DMS 273 (cell line): ENCODE results near the gene LDLRAD3.

ENCODE experiments used
- DNase-seq: peaks from one replicate; lab custom pipeline; 2025; ENCODE audit not compliant: unreplicated experiment; lab: John Stamatoyannopoulos, UW

Gene LDLRAD3

DNA sequence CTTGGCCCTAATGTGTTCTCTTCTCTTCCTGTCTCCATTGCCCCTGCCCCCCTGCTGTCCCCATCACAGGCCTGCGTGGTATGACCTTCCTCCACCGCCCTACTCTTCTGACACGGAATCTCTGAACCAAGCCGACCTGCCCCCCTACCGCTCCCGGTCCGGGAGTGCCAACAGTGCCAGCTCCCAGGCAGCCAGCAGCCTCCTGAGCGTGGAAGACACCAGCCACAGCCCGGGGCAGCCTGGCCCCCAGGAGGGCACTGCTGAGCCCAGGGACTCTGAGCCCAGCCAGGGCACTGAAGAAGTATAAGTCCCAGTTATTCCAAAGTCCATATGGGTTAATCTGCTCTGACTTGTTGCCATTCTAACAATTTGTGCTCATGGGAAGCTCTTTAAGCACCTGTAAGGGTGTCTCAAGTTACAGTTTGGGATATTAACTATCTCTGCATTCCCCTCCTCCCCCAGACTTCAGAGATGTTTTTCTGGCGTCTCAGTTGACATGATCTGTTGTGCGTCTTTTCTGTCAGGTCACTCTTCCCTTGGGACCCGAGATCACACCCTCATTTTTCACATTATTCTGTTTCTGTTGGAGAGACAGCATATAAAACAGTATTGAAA, 285.3 kb downstream of the LDLRAD3 start:
- no peak for DNase-seq

DNA sequence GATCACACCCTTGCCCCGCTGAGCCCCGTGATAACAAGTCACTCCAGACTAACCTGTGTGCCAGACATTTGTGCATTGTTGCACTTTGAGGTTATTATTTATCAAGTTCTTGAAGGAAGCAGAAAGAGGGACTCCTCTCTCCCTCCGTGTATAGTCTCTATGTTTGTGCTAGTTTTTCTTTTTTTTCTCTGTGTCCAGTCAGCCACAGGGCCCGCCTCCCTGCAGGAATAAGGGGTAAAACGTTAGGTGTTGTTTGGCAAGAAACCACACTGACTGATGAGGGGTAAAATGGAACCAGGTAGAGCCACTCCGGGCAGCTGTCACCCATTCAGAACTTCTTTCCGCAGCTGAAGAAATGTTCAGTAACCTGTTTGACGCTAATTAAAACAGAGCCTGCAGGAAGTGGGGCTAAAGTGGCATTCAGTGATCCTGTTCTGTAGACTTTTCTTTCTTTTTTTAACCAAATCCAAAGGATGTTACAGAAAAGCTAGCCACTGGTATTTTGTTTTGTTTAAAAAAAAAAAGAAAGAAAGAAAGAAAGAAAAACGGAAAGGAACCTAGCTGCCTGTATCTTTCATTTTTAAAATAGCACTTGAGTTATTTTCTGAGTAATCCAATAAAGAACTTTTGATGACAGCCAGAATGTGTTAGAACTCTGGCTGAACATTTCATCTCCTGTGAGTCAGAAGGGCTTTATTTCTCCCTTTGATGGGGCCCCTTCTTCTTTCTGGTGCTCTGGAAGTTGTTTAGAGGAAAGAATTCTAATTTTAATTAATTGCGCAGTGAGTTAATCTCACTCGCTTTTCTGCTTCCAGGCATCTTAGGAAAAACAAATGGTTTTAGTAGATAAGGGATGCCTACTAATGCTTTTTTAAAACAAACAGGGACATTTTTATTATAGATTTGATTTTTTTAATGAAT, 287.2 kb downstream of the LDLRAD3 start:
- DNase-seq = no peak

DNA sequence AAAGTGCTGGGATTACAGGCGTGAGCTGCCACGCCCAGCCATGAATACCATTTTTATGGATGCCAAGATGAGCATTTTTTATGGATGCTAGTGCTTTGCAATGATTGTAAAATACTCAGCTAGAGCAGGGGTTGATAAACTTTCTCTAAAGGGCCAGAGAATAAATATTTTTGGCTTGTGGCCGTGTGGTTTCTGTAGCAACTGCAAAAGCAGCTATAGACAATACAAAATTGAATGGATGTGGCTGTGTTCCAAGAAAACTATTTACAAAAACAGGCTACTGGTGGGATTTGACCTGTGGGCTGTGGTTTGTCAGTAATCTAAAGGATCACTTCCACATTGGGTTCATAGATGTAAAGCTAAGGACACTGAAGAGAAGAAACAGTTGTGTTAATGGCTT, 289.3 kb downstream of the LDLRAD3 start:
- no peak for DNase-seq

DNA sequence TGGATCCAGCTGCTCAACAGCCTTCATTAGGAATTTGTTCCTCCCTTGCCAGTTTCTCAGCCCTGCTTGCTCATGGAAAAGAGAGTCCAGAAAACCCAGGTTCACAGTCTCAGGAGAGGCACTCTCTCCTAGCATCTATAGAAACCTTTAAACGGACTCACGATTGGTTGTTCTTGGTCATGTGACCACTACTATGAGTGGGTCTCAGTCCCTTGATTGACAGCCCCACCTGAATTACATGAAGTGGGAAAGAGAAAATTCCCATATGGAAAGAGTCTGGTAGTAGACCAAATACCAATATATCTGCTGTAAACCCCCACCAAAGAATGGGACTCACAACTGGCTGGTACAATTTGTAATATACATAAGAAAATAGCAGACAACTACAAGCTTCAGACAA, 291.0 kb downstream of the LDLRAD3 start:
- DNase-seq = no peak

DNA sequence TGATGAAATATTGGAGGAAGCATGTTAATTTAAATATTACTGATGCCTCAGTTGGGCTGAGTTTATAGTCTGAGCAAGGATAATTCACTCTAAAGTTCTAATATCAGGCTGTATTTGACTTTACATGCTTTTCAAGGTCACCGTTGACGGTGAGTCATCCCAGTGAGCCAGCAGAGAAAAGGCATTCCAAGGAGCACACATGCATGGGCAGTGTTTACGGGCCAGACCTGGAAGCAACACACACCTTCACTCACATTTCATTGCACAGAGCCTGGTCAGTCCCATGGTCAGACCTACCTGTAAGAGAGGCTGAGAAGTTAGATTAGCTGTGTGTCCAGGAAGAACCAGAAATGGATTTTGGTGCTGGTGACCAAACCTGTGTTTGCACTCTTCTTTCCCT, 291.9 kb downstream of the LDLRAD3 start:
- DNase-seq = no peak

DNA sequence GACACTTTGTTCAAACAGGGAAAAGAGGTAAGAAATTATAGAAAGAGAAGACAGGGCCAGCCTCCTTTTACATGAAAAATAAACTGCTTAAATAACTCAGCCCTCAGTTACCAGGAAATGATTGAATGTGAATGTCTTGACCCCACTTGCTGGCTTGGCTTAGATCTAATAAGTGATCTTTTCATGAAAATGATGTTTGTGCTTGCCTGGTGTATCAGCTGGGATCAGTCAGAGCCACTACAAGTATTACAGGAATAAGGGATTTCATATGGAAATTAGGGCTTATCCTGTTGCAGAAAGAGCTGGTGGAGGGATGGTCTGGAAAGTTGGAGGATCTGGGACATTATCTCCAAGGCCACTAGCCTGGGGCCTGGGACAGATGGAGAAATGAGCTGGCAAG, 293.5 kb downstream of the LDLRAD3 start:
- DNase-seq = no peak

DNA sequence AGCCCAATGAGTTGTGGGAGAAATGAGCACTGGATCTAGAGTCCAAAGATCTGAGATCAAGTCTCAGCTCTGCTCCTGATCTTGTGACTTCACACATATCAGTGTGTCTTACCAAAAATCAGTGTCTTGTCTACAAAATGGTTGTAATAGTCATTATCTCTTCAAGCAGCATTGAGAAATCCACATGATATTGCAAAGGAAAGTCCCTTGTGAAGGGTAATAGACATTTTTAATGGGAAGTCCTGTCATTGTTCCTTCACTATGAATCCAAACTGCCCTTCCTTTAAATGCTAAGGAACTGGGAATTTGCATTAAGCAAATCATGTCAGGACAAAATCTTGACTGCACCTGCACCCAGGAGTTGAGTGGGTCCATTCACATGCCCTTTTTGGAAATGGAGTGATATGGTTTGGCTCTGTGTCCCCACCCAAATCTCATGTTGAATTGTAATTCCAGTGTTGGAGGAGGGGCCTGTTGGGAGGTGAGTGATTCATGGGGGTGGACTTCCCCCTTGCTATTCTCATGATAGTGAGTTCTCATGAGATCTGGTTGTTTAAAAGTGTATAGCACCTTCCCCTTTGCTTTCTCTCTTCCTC, 294.3 kb downstream of the LDLRAD3 start:
- no peak for DNase-seq

DNA sequence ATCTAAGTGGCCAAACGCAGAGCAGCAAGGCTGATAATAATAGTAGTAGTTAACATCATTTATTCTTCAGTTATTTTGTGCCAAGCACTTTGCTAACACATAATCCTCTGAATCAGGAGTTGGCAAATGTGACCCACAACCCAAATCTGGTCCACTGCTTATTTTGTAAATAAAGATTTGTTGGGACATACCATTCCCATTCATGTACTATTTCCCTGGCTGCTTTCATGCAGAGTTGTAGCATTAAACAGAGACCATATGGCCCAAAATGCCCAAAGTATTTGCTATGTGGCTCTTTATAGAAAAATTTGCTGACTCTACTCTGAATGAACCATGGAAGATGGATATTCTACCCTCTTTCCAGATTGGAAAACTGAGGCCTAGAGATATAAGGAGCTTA, 295.0 kb downstream of the LDLRAD3 start:
- DNase-seq = no peak

DNA sequence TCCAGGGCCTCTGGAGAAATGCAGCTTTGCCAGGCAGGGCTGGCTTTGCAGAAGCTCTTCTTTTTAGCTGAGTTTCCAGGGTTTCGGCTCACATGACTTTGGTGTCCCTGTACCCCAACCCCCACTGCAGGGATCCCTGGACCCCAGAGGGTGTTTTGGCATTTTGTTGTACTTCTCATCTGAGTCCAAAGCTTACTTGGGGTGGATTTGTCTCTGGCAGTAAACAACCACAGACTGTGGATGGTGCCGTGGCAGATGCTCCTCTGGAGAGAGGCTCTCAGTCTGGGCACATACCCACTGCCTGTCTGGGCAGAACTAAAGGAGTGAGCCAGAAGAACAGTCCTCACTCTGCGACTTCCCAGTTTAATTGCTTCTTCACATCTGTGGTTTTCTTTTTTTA, 295.8 kb downstream of the LDLRAD3 start:
- DNase-seq = peak; percentile 43

DNA sequence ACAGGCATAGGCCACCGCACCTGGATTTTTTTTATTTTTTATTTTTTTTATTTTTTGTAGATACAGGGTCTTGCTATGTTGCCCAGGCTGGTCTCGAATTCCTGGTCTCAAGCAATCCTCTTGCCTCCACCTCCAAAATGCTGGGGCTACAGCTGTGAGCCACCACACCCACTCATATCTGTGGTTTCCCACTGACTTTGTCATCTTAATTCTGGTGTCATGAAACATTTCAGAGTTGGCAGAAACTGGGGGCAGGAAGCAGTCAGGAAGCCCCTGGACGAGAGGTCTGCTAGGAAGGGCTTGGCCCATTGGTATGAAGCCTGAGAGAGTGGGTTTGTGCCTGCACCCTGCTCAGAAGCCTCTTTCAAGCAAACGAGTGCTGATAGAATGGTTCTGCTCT, 296.3 kb downstream of the LDLRAD3 start:
- DNase-seq = no peak

DNA sequence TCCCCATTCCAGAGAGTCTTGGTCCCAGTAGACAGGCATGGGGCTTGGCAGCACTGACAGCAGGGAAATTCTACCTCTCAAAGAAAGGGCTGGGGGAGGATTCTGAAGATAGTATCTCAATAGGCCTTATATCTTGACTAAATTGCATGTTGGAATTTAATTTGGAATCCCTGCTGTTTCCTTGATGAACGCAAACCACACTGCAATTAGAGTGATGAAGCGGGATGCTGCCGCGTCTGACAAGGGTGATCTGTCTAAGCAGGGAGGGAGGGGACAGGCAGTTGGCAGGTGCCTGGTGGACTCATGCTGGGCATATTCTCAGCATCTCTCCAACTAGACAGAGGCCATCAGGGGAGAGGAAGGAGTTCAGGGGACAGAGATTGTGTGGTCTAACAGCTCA, 296.9 kb downstream of the LDLRAD3 start:
- DNase-seq = peak; percentile 26

DNA sequence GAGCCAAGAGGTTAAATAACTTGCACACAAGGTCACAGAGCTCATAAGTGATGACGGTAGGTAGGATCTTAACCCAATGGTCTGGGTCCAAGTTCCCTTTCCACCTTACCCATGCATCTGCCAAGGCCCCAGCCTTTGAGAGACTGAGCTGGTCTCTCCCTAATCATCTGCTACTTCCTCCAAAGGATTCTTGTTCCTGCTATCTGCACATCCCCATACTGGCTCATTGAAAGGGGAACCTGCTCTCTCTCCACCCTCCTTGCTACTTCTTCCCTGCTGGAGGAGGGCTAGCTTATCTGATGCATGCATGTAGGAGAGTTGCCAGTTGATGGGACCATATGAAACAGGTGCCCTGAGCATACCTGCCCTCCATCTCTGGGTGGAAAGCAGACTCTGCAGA, 297.6 kb downstream of the LDLRAD3 start:
- no peak for DNase-seq

DNA sequence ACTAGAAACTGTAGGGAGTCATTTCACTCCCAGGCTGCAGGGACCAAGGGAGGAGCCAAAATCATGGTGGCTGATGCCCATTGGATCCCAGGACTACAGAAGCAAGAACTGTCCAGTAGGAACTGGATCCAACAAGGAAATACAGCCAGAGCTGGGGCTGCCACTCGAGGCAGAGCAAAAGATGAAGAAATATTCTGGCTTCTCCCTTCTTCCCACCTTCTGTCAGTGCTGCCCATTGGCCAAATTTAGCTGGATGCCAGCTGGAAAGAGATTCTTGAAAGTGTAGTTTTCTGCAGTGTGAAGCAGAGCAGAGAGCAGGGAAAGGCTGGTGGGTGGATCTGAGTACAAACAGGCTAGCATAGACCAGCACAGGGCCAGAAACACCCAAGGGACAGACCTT, 299.8 kb downstream of the LDLRAD3 start:
- DNase-seq = peak; percentile 36

DNA sequence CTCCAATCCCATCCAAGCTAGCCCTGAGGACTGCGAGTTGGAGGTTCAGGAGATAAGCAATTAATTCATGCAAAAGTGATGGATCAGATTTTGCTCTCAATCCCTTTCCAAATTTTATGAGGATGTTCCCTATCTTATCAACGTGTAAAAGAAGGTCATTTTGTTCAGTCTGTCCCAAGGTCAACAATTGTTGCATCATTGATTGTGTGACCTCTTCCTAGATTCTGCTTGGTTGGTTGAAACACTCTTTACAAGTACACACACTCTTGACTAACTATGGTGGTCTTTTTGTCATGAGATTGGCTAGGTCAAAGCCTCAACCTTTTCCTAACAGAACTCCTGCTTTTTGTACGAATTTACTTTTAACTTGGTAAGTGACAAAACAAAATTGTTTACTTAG, 303.6 kb downstream of the LDLRAD3 start:
- no peak for DNase-seq

DNA sequence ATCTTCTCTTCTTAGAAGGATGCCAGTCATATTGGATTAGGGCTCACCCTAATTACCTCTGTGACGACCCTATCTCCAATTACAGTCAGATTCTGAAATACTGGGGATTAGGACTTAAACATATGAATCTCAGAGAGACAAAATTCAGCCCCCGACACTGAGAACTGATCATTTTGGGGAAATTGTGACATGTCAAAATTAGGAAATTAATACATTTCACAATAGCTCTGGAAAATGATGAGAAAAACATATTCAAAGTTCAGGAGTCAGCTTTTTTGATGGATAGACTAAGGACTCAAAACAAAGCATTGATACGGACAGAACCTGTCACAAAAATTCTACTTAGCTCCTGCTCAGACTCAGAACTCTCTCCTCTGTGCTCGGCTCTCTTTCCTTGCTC, 304.6 kb downstream of the LDLRAD3 start:
- DNase-seq = no peak

DNA sequence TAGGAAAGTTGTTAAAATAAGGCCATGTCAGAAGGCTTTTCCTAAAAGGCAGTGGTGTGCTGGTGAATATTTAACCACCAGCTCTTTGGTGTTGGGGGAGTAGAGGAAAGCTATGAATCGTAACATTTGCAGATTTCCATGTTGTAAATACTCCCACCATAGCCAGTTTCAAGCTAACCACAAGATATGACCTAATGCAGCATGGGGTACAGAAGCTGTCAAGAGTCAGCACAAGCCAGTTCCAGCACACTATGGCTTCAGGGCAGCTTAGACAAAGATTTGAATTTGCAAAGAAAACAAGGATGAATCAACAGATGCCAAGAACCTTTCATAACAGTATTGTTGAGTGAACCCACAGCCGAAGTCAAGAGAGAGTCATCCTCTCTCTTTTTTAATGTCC, 305.4 kb downstream of the LDLRAD3 start:
- no peak for DNase-seq

DNA sequence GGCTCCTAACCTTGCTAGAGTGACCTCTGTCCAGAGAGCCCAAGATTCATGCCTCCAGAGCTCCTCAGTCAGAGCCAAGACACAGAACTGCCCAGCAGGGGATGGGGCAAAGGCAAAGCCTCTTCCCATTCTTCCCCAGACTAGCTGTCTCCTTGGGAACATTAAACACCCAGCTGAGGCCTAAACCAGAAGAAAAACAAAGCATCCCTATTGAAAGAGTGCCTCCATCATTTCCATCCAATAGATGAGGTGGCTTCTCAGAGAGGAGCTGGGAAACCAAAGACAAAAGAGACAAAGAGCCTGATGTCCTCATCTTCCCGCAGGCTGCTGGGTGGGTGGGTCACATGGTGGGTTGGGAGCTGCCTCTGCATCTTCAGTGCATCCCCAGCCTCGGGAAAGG, 308.0 kb downstream of the LDLRAD3 start:
- DNase-seq = no peak

DNA sequence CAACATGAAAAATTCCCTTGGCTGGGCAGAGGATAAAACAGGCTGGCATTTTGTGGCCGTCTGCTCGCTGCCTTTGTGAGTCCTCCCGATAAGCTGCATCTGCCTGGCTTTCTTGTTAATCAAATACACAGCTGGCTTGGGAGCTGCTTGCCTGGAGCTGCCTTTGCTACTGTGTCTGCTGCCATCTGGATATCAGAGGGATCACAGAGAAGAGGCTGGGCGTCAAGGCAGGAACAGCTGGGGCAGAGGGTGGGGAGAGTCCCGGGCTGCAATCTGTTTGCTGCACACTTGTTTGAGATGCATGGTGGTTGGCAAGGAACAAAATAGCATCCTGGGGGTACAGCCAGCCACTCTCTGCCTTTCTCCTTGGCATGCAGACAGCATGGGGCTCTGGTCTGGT, 309.4 kb downstream of the LDLRAD3 start:
- DNase-seq = peak; percentile 98

DNA sequence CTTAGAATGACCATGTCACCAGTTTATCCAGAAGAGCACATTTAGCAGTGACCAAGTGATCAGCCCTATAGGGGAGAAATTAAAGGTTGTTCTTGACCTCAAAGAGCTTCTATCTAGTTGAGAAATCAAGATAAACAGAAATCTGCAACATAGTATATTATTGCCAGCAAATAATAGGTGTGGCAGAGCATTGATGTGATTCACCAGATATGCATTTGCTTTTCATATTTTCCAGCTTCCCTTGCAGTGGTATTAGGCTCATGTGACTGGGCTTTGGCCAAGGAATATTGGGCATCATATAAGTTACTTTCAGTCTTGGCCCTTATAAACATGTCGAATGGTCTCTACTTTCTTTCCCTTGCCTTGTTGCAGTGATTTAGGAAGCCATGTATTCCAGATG, 310.9 kb downstream of the LDLRAD3 start:
- no peak for DNase-seq

DNA sequence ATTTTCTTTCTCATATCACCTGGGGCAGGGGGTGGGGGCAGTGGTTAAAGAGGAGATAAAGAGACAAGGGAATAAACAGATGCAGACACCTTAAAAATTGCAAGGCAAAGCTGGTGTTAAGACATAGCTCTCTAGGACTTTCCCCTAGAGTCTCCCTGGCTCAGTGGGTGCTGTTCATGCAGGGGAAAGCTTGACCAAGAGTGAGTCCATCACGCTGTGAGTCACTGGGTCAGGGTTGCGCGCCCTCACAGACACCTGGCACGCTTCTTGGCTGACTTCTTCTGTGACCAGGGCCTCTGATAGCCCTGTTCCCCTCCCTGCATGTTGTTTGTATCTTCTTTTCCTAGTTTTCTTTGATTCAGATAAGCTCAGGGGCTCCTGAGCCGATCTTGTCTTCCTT, 313.5 kb downstream of the LDLRAD3 start:
- no peak for DNase-seq

DNA sequence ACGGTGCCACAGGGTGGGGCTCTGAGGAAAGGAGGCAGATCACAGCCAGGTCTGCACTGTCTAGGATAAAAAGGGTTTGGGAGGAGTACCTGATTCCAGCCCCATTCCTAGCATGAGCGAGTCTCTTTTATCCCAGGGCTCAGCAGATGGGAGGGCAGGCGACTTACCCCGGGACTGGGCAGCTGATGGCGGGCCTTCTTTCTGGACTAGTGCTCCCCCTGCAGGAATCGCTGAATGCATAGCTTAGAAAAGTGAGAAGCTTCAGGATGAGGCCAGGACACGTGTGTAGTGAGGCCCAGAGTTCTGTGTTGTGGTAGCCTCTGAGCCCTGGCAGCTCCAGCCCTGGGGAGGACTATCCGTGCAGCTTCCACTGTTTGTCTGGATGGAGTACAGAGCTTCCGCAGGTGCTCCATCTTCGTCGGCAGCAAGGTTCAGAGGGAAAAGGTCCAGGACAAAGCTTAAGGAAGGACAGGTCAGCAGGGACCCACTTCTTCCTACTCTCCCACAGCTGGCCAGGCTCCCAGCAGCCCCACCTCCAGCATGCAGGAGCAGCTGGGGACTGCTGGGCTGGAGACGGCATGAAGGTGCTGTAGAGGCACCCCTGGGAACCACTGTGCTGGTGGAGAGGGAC, 315.0 kb downstream of the LDLRAD3 start:
- DNase-seq = peak; percentile 87

DNA sequence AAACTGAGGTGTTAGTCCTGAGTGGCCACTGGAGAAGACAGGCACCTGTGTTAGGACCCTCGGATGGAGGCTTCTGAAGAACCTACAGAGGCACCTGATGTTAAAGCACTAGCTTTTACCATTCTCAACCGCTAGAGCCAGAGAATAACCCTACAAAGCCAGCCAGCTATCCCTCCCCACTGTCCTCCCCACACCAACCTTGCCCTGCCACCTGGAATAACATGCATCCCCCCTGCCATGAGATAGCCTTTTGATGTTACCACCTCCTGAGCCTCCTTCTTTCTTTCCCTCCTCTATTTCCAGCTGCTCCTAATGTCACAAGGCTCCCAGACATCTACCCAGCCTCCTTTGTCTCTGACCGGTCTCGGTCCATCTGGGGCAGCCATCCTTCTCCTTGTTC, 317.2 kb downstream of the LDLRAD3 start:
- DNase-seq = no peak
